Measurements from ENCODE around the gene STX7.

STX7 gene

GRCh38 chr6:132481189-132481588 lies 31.7 kb downstream of the STX7 start:
- Histone ChIP-seq H3K9me3 (ENCODE audit: control insufficient read depth, insufficient read depth, low read depth, low read length) (no peaks in the 10 kb centered on the region), H3K4me3 (ENCODE audit: low read depth, low read length) (no peak overlapping the region), H3K27ac (ENCODE audit: extremely low read depth, low read depth, low read length) (no peak overlapping the region), H3K36me3 (ENCODE audit: control insufficient read depth in 2 of 2, insufficient read depth in 1 of 2, low read length in 2 of 2) (no peaks in the 10 kb centered on the region), H3K4me1 (ENCODE audit: control insufficient read depth, insufficient read depth, low read length) (peaks cover 9% of the 10 kb centered on the region)
- POLR2A ChIA-PET: no interaction called here
- TF ChIP-seq, protein P1, sequence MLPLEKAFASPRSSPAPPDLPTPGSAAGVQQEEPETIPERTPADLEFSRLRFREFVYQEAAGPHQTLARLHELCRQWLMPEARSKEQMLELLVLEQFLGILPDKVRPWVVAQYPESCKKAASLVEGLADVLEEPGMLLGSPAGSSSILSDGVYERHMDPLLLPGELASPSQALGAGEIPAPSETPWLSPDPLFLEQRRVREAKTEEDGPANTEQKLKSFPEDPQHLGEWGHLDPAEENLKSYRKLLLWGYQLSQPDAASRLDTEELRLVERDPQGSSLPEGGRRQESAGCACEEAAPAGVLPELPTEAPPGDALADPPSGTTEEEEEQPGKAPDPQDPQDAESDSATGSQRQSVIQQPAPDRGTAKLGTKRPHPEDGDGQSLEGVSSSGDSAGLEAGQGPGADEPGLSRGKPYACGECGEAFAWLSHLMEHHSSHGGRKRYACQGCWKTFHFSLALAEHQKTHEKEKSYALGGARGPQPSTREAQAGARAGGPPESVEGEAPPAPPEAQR (tag by site-specific recombination; IDR thresholded peaks at IDR 0.05): no peak
- no peak for TF ChIP-seq SALL2 (tag by site-specific recombination; IDR thresholded peaks at IDR 0.05; ENCODE audit: borderline replicate concordance)
- TF ChIP-seq MEIS1 (CRISPR knock-in tag; IDR thresholded peaks at IDR 0.05; ENCODE audit: borderline replicate concordance): no peak
- no peak for TF ChIP-seq ZNF624 (tag by site-specific recombination; IDR thresholded peaks at IDR 0.05)
- TF ChIP-seq ZNF521 (tag by site-specific recombination; IDR thresholded peaks at IDR 0.05): no peak
- TF ChIP-seq, protein P2, sequence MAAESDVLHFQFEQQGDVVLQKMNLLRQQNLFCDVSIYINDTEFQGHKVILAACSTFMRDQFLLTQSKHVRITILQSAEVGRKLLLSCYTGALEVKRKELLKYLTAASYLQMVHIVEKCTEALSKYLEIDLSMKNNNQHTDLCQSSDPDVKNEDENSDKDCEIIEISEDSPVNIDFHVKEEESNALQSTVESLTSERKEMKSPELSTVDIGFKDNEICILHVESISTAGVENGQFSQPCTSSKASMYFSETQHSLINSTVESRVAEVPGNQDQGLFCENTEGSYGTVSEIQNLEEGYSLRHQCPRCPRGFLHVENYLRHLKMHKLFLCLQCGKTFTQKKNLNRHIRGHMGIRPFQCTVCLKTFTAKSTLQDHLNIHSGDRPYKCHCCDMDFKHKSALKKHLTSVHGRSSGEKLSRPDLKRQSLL (tag by site-specific recombination; IDR thresholded peaks at IDR 0.05): no peak
- no peak for TF ChIP-seq SETDB1 (IDR thresholded peaks at IDR 0.05; ENCODE audit: insufficient read length, low read length)
- no peak for TF ChIP-seq ZNF670 (tag by site-specific recombination; IDR thresholded peaks at IDR 0.05; ENCODE audit: low read depth)
- no peak for TF ChIP-seq ZNF561 (tag by site-specific recombination; IDR thresholded peaks at IDR 0.05; ENCODE audit: borderline replicate concordance)
- no peak for TF ChIP-seq ZNF132 (tag by site-specific recombination; IDR thresholded peaks at IDR 0.05; ENCODE audit: borderline replicate concordance)
- TF ChIP-seq SCRT2 (tag by site-specific recombination; IDR thresholded peaks at IDR 0.05): no peak
- no peak for TF ChIP-seq ZNF518A (tag by site-specific recombination; conservative IDR thresholded peaks at IDR 0.05; ENCODE audit: low read depth)
- TF ChIP-seq GLIS2 (tag by site-specific recombination; IDR thresholded peaks at IDR 0.05): no peak
- no peak for TF ChIP-seq ZNF610 (tag by site-specific recombination; IDR thresholded peaks at IDR 0.05; ENCODE audit: borderline replicate concordance)
- TF ChIP-seq, protein P3, sequence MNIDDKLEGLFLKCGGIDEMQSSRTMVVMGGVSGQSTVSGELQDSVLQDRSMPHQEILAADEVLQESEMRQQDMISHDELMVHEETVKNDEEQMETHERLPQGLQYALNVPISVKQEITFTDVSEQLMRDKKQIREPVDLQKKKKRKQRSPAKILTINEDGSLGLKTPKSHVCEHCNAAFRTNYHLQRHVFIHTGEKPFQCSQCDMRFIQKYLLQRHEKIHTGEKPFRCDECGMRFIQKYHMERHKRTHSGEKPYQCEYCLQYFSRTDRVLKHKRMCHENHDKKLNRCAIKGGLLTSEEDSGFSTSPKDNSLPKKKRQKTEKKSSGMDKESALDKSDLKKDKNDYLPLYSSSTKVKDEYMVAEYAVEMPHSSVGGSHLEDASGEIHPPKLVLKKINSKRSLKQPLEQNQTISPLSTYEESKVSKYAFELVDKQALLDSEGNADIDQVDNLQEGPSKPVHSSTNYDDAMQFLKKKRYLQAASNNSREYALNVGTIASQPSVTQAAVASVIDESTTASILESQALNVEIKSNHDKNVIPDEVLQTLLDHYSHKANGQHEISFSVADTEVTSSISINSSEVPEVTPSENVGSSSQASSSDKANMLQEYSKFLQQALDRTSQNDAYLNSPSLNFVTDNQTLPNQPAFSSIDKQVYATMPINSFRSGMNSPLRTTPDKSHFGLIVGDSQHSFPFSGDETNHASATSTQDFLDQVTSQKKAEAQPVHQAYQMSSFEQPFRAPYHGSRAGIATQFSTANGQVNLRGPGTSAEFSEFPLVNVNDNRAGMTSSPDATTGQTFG (tag by site-specific recombination; IDR thresholded peaks at IDR 0.05; ENCODE audit: borderline replicate concordance): no peak
- no peak for TF ChIP-seq ZNF416 (tag by site-specific recombination; IDR thresholded peaks at IDR 0.05)
- TF ChIP-seq ZNF549 (tag by site-specific recombination; IDR thresholded peaks at IDR 0.05): no peak
- TF ChIP-seq ZNF184 (tag by site-specific recombination; IDR thresholded peaks at IDR 0.05): no peak
- no peak for TF ChIP-seq ZNF837 (tag by site-specific recombination; IDR thresholded peaks at IDR 0.05)
- TF ChIP-seq ZNF16 (tag by site-specific recombination; IDR thresholded peaks at IDR 0.05; ENCODE audit: low read depth): no peak
- CTCF ChIA-PET: interaction anchor here (0.5 to 10.2 kb wide), 11 partner anchors 14 to 566 kb away, joined by 3 to 289 read pairs (median 4); no protein-coding TSS in a partner anchor
